Fibroblast of lung (primary cell): ENCODE data around the gene CLPTM1.

Source experiments
- CTCF ChIP-seq, 2 donors: IDR thresholded peaks in 1 of 2; conservative IDR thresholded peaks in 1 of 2; 1 replicate in 1 of 2; 2 replicates in 1 of 2; pipeline ENCODE4 v1.5.1; 2011 to 2012; ENCODE audit warnings: low read length in 2 of 2, control low read depth in 1 of 2, inconsistent platforms in 1 of 2, low read depth in 1 of 2, mild to moderate bottlenecking in 1 of 2
- EZH2 ChIP-seq: IDR thresholded peaks from 2 replicates; pipeline ENCODE4 v1.5.1; 2012; ENCODE audit warnings: low read length, control low read depth, mild to moderate bottlenecking; ENCODE audit errors: missing control alignments

GRCh38 chr19:44974857-44975256 is 19.7 kb downstream of the CLPTM1 start:
- TF ChIP-seq CTCF (conservative IDR thresholded peaks at IDR 0.05 in 1 of 2, IDR thresholded peaks at IDR 0.05 in 1 of 2; ENCODE audit: low read depth in 1 of 2, low read length in 2 of 2) (no peak), EZH2 (no peak)
